Measurements from ENCODE around the gene PAPOLB.

- TF ChIP-seq CTCF (IDR thresholded peaks at IDR 0.05) (no peak), POLR2AphosphoS5 (IDR thresholded peaks at IDR 0.05) (no peak)
Measured at GRCh38 chr7:4856336-4857057, 5.3 kb downstream of the PAPOLB start.
